CD4-positive, alpha-beta T cell treated with Interleukin-6 for 4 hours (primary cell): Measurements from ENCODE around the gene SPSB3.

Experiments
- DNase-seq: peaks from one replicate; pipeline ENCODE4 v3.0.0-alpha.2; 2020; ENCODE audit warnings: mixed read lengths

Gene SPSB3

GRCh38 chr16:1762196-1762878 is 20.0 kb downstream of the SPSB3 start:
- no peak for DNase-seq

GRCh38 chr16:1761751-1762150 is 20.6 kb downstream of the SPSB3 start:
- no peak for DNase-seq

- DNase-seq: no peak
Measured at GRCh38 chr16:1760911-1761310, 21.5 kb downstream of the SPSB3 start.

GRCh38 chr16:1759511-1759910 is 22.9 kb downstream of the SPSB3 start:
- DNase-seq: no peak

- no peak for DNase-seq
Measured at GRCh38 chr16:1758923-1759322, 23.4 kb downstream of the SPSB3 start.

- DNase-seq: no peak
Measured at GRCh38 chr16:1757714-1758461, 24.5 kb downstream of the SPSB3 start.

- DNase-seq: no peak
Measured at GRCh38 chr16:1754204-1754603, 28.2 kb downstream of the SPSB3 start.

GRCh38 chr16:1752853-1753252 is 29.5 kb downstream of the SPSB3 start:
- no peak for DNase-seq

- no peak for DNase-seq
Measured at GRCh38 chr16:1751946-1752345, 30.4 kb downstream of the SPSB3 start.

- no peak for DNase-seq
Measured at GRCh38 chr16:1749152-1750117, 32.9 kb downstream of the SPSB3 start.

GRCh38 chr16:1747934-1748333 is 34.4 kb downstream of the SPSB3 start:
- no peak for DNase-seq

- no peak for DNase-seq
Measured at GRCh38 chr16:1746693-1747195, 35.6 kb downstream of the SPSB3 start.

GRCh38 chr16:1745900-1746692 is 36.3 kb downstream of the SPSB3 start:
- no peak for DNase-seq

GRCh38 chr16:1745181-1745899 is 37.0 kb downstream of the SPSB3 start:
- DNase-seq: no peak

GRCh38 chr16:1744338-1744840 is 38.0 kb downstream of the SPSB3 start:
- DNase-seq: no peak

- no peak for DNase-seq
Measured at GRCh38 chr16:1743376-1744337, 38.7 kb downstream of the SPSB3 start.

- no peak for DNase-seq
Measured at GRCh38 chr16:1741553-1742165, 40.7 kb downstream of the SPSB3 start.

- no peak for DNase-seq
Measured at GRCh38 chr16:1740781-1741490, 41.4 kb downstream of the SPSB3 start.

- DNase-seq: no peak
Measured at GRCh38 chr16:1740234-1740633, 42.1 kb downstream of the SPSB3 start.
